Hematopoietic multipotent progenitor cell (in vitro differentiated cells): ENCODE results near the gene COL13A1. TPM values are rescaled to one million over a fixed set of nuclear protein-coding genes. Genes with fewer than 3 reads are reported as not detected.
A peak's percentile ranks its signal among the peaks of the same experiment; 100 is the strongest.

ENCODE experiments used
- DNase-seq, 3 donors: peaks; one replicate each; pipeline ENCODE4 v3.0.0-alpha.2; 2011 to 2015; ENCODE audit warnings: low read depth in 2 of 3, low spot score in 2 of 3
- total RNA-seq: library from RNA; depleted of rRNA; stranded (reverse); fragments of >200 nt; gene quantifications from one replicate; pipeline ENCODE4 v1.2.3, GENCODE V29; 2012

COL13A1 gene
- total RNA-seq, 1 donor = under 0.01 TPM

DNA sequence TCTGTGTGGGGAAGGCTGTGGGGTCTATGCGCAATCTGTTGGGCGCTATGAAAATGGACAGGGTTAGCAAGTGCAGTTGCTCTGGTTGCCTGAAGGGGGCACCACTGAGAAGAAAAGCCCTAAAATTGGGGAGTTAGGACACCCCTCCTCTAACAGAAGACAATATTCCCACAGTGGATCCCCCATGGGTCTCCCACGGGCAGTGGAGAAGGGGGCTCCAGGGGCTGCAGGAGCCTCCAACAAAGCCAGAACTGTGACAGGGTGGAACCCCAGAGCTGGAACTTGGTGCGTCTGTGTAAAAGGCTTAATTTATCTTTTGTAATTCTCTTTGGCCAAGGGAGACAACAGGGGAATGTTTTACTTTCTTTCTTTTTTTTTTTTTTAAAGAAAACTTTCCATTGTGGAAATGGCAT is 12.5 kb upstream of the COL13A1 start:
- peak in 1 of 3 donors; percentile 14 for DNase-seq

DNA sequence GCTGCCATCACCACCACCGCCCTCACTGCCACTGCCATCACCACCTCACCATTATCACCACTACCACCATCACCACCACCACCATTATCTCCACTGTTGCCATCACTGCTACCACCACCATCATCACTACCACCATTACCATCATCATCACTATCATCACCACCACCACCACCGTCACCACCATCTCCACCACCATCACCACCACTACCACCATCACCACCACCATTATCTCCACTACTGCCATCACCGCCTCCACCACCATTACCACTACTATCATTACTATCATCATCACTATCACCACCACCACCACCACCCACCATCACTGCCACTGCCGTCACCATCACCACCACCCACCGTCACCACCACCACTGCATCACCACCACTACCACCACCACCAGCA is 9.9 kb upstream of the COL13A1 start:
- DNase-seq = no peak

DNA sequence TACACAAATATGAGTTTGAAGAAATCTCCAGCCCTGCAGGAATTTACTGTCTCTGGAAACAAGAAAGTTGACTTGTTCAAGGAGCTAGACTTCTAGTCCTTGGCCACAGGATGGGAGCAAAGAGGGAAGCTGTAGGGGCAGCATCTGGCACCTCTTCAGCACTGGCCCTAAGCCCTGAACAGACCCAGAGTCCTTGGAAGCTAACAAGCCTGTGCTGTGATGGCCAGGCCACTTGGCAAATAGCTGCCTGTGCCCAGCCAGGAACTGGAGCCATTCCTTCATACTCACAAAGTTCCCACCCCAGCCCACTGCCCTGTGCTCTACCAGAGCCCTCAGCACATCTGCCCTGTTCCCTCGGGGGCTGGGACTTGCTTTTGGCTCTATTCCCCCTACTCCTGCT is 9.4 kb upstream of the COL13A1 start:
- no peak for DNase-seq

DNA sequence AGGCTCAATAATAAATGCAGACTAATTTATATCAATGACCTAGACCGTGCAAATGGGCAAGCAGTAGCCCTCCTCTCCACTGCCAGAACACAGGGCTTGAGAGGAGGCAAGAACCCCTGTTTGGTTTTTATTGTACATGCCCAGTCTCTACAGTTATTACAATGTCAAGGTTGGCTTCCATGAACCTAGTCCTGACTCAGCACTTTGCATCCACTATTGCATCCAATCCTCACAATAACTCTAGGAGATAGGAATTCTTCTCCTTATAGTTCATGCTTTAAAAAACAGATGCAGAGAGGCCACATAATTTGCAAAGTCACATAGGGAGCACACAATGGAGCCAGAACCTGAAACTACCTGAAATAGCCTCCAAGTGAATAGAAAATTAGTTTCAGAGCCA is 7.0 kb upstream of the COL13A1 start:
- DNase-seq = no peak

- no peak for DNase-seq
Observed at GRCh38 chr10:69795242-69795934, 6.3 kb upstream of the COL13A1 start.

DNA sequence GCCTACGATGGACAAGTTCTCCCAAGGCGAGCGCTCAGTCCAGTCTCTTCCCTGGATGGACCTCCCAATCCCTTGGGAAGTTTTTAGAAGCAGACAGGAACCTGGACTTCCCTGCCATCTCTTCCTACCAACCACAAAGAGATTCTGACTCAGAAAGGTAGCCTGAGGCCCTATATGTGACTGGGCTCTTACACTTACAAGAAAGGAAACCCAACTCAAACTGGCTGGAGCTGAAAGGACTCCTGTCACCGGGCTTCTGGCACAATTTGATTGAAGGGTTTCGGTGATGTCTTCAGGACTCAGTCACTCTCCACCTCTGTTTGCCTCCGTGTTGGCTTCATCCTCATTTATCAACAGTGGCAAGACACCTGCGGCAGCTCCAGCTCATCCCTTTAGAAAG is 3.7 kb upstream of the COL13A1 start:
- DNase-seq = no peak

DNA sequence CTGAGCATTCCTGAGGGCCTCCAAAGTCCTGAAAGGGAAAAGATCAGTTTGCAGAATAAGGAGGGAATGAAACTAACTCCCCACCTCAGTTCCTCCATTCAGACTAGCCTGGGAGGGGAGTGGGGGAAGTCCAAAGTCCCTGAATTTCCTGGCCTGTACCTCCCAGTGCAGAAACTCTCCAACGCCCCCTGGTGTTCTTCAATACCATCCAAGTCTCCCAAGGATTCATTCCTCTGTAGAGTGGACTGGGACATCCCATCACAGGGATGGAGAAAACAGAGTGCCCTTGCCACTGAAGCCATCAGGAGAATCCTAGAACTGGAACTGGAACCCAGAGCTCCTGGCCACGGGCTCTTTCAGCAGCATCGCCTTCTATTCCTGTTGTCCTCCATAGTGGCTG is 1.6 kb upstream of the COL13A1 start:
- DNase-seq = peak in 2 of 3 donors; percentile 18 to 30

GRCh38 chr10:69800665-69801064 is 1.0 kb upstream of the COL13A1 start:
- DNase-seq = no peak

- DNase-seq = peak in 2 of 3 donors; percentile 62 to 74
Observed at GRCh38 chr10:69801094-69801433, 642 bp upstream of the COL13A1 start.

DNA sequence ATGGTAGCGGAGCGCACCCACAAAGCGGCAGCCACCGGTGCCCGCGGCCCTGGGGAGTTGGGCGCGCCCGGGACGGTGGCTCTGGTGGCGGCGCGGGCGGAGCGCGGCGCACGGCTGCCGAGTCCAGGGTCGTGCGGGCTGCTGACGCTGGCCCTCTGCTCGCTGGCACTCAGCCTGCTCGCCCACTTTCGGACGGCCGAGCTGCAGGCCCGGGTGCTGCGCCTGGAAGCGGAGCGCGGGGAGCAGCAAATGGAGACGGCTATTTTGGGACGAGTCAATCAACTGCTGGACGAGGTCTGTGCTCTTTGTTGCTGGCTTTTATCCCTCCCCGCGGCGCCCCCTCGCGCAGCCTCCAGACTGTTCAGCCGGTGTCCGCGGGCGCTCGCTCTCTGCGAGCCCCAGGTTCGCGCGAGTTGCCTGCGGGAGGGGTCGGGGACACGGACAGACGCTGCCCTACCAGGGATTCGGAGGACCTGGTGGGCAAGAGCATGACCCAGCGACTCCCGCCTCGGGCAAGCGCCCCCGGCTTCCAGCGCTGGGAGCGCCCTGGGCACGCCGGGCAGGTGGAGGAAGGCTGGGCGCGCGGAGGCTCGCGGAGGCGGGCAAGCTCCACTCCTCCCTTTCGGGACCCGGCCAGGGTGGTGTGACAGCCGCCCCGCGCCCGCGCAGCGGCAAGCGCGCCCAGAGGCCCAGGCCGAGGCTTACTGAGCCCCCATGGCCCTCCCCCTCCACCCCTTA is 887 bp downstream of the COL13A1 start:
- peak in 2 of 3 donors; percentile 36 to 39 for DNase-seq

GRCh38 chr10:69803809-69804208 is 2.1 kb downstream of the COL13A1 start:
- DNase-seq = no peak

- DNase-seq = no peak
Observed at GRCh38 chr10:69804775-69805174, 3.1 kb downstream of the COL13A1 start.

DNA sequence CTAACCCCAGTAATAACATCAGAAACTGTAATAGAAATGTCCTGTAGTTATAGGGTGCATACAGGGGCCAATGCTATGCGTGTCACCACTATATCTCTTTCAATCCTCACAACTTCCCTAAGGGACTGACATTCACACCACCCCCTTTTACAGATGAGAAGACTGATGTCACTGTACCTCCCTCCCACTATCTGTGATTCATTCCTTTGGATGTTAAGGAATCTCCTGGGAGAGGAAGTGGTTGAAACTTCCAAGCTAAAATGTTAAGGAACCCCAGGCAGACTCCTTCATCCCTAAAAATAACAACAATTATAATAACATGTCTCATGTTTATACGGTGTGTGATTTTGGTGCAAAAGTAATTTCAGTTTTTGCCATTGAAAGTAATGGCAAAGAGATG is 5.4 kb downstream of the COL13A1 start:
- DNase-seq = no peak

GRCh38 chr10:69807696-69808095 is 6.0 kb downstream of the COL13A1 start:
- DNase-seq = no peak

- no peak for DNase-seq
Observed at GRCh38 chr10:69809318-69809717, 7.6 kb downstream of the COL13A1 start.

DNA sequence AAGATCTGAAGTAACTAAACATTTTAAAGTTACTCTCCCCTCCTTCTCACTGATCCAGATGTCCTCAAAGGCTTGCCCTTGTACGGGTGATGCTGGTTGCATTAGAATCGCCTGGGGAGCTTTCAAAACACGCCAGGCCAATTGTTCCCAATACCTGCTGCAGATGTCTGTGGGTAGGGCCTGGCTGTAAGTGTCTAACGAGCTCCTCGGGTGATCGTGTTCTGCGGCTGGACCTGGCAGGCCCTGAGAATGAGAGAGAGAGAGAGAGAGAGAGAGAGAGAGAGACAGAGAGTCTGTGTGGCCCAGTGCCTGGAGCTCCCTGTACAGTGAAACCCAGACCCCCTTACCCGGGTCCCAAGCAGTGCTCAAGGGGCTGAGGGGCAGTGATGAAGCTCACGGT is 8.4 kb downstream of the COL13A1 start:
- DNase-seq = no peak

- DNase-seq = no peak
Observed at GRCh38 chr10:69810675-69811397, 9.1 kb downstream of the COL13A1 start.

DNA sequence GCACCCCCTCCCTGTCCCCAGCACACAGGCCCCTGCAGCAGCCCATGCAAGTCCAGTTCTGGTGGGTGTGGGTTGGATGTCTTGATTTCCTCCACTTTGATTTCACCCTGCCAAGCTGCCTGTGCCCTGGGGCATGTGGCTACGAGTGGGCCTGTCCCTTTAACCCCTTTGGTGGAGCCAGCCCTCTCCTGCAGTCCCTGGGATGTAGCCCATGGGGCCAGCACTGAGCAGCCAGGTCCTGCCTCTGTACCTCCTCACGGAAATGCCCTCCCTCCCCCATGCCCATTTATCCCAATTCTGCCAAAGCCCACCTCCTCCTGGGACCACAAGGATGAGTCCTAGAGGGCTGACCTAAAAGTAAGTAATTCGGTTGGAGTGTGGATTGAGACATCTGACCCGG is 11.9 kb downstream of the COL13A1 start:
- no peak for DNase-seq

DNA sequence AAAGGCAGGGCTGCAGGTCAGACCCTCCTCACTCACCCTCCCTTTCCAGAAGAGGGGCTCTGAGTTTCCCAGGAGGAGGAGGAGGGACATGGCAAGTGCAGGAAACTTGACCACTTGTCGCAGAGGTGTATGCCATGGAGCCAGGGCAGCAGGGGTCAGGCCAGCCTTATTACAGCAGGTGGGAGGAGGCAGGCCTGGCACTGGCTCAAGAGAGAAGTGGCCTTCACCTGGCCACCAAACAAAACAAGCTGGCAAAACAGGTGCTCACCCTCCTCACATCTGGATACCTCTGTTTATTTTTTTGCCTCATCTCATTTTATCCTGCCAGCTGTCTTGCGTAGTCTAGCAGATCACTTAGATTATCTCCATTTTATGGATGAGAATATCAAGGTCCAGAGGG is 12.5 kb downstream of the COL13A1 start:
- no peak for DNase-seq

DNA sequence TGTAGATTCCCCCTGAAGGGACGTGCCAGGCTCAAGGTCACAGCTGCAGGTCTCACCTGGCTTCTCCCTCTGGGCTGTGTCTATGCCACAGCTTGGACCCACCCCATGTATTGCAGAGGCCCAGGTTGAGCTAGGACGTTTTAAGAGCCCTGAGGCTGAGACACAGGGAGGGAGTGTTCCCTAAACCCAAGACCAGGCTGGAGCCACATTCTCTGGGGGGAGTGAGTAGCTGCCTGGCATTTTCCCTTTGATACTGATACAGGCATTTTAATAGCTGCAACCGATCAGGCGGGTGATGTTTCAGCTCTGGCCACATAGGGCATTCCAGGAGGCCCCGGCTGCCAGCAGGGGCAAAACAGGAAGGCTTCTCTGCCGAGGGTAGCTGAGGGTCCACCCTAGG is 13.4 kb downstream of the COL13A1 start:
- DNase-seq = no peak

- DNase-seq = no peak
Observed at GRCh38 chr10:69816521-69816920, 14.8 kb downstream of the COL13A1 start.

DNA sequence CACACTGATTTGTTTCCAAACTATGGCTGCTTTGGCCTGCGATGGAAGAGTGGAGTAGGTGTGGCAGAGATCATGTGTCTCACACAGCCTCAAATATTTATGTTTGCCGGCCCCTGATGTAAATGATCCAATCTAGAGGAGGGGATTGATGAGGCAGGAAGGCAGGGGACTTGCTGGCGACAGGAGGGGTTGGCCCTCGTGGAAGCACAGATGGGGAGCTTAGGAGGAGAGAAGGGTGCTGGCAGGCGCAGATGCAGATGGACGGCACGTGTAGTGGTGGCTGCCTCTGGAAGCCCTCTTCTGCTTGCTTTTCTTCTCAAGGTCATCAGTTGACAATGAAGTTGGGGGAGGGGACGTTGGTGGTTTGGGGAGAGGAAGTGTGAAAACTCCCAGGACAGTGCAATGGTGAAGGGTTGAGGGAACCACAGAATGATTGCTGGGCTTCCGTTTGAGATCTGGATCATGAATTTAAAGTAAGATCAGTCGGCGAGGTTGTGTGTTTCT is 15.4 kb downstream of the COL13A1 start:
- DNase-seq = peak in 2 of 3 donors; percentile 22 to 29
